T1000 (cell line): ENCODE data around the gene HS3ST5.
"Not testable (repeated sequence)": the region's sequence is repeated elsewhere in the genome, so short reads cannot be mapped to it uniquely, and the experiment has no call there.

Source experiments
- DNase-seq: peaks from one replicate; lab custom pipeline; 2025; ENCODE audit warnings: mixed read lengths; lab: John Stamatoyannopoulos, UW

Gene HS3ST5

DNA sequence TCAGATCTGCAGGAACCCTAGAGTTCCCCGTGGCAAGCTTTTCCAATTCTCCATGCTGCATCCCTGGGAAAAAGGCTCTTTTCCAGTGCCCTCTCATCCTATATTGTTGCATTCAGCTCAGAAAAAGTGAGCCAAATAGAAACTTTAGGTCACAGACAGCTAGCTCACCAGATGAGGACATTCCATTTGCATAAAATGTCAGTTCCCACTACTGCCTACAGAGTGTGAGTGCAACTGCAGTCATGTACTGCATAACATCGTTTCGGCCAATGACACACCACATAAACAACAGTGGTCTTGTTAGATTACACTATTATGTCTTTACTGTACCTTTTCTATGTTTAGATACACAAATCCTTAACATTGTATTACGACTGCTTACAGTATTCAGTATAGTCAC is 8.6 kb downstream of the HS3ST5 start:
- DNase-seq = no peak

DNA sequence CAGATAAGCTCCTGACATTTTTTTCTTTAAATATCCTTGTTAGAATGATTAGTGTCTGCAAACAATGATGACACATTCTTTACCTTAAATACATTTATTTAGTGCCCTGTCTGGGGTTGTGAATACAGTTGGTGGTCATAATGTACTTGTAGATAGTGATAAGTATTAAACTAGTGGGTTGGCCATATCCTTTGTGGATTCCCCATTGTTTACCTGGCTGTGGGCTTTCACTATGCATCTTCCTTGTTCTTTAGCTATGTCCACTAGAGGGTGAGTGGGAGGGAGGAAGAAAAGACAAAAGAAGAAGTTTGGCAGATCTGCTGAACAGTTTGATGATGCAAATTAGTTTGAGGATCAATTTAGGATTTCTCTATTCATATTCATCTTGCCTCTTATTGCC is 15.7 kb downstream of the HS3ST5 start:
- DNase-seq = no peak

DNA sequence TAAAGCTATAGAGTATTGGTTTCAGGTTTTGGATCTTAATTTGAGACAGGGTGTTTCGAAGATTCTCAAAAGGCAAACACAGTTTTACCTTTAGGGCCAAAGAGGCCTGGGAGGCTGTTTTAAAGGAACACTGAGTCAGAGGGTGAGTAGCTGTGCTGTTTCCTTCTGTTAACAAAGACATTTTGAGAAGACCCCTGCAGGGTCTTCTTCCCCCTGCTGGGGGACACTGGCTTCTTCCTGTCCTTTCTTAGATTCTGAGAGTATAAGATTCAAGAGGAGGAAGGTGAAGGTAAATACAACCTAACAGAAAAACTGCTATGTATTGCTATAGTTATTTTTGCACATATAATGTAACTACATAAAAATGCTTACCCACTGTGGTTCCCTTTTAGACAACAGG is 19.0 kb downstream of the HS3ST5 start:
- DNase-seq = no peak

DNA sequence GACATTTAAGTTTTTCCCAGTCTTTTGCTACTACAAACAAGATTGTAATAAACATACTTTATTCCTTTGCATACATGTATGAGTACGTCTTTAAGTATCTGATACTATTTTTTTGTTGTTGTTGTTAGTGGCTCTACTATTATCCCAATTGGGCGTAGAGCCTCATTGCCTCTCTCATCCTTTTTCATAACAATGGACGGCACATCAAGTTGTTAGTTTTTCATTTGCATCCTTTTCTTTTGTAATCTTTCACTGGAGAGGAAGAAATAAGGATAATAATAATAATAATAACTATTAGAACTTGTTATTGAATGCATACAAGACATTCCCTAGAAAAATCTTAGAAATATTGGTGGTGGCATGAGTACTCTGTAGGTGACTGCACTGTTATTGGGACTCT is 23.1 kb downstream of the HS3ST5 start:
- DNase-seq = no peak

DNA sequence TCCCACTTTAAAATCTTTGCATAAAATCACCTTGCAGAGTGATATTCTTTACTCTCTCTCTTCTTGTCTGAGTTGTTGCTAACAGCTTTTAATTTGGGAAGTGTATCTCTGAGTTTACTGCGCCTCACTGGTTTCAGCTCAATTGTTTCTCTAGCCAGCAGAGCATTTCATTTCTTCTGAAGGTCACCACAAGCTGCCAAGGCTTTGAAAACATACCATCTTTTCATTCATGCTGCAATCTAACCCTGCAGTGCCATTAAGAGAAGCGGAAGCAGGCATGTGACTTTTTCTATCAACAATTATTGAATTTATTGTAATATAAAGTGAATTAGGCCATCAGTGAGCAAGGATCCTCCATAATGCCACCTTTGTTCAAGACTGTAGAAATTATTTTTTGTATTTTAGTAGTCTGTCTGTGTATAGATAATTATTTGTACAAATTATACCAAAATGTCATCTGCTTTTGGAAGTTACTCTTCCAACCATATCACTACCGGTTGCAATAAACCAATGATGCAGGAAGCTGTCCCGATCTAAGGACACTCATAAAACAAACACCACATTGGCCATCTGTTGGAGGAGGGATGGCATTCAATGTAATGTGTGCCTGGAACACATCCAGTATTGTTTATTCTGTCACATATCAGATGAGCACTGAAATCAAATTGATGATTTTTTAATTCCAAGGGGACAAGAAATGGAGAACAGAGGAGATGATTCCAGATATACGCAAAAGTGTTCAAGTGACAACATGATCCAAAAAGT is 26.8 kb downstream of the HS3ST5 start:
- DNase-seq = no peak

DNA sequence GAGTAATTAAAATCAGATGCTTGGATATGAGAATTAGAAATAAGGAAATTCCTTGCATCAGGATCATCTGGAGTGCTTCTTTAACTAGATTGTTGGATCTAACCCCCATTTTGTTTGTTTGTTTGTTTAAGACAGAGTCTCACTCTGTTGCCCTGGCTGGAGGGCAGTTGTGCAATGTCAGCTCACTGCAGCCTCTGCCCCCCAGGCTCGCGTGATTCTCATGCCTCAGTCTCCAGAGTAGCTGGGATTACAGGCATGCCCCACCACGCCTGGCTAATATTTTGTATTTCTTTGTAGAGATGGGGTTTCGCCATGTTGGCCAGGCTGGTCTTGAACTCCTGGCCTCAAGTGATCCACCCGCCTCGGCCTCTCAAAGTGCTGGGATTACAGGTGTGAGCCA is 29.0 kb downstream of the HS3ST5 start:
- DNase-seq = not testable (repeated sequence)

DNA sequence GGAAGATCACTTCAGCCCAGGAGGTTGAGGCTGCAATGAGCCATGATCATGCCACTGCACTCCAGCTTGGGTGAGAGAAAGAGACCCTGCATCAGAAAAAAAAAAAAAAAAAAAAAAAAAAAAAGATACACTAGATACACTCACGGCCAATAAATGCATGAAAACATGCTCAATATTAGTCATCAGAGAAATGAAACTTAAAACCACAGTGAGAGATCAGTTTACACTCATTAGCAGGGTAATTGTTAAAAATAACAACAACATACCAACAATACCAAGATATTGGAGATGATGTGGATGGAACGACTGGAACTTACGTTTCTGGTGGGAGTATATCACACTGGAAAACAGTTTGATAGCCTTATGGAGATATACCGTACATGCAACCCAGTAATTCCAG is 29.9 kb downstream of the HS3ST5 start:
- DNase-seq = no peak

DNA sequence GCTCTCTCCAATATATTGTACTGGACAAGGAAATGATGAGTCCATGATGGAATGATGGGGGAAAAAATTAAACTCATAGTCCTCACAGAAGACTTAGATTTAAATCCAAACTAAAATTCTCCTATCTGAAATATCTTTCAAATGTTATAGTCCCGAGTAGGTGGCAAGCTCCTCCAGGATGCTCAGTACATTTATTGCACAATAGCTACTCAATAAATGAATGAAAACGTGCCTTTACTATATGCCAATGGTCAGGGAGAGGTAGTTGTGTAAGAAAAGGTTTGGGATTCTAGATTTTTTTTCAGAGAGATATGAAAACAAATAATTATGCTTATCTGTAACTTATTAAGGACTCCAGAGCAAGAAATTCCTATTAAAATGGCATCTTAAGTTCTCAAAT is 32.8 kb downstream of the HS3ST5 start:
- DNase-seq = no peak

DNA sequence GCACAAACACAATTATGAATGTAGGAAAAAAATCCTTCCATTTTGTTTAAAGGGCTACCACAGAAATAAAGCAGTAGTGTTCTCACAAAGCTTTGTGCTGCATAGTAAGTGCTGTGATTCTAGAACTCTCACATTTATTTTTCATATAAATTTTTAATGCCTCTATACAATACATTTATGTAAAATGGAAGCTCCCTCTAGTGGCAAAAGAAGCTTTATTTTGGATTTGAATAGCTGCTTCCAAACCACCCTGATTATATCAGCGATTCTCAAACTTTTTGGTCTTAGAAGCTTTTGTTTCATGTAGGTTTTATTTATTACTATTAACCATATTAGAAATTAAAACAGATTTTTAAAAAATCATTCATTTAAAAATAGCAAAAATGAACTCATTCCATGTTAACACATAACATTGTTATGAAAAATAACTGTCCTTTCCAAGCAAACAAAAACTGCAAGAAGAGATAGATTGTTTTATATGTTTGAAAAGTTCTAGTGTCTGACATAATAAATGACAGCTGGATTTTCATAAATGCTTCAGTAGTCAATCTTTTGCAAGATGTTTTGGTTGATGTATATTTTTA is 38.4 kb downstream of the HS3ST5 start:
- DNase-seq = no peak

DNA sequence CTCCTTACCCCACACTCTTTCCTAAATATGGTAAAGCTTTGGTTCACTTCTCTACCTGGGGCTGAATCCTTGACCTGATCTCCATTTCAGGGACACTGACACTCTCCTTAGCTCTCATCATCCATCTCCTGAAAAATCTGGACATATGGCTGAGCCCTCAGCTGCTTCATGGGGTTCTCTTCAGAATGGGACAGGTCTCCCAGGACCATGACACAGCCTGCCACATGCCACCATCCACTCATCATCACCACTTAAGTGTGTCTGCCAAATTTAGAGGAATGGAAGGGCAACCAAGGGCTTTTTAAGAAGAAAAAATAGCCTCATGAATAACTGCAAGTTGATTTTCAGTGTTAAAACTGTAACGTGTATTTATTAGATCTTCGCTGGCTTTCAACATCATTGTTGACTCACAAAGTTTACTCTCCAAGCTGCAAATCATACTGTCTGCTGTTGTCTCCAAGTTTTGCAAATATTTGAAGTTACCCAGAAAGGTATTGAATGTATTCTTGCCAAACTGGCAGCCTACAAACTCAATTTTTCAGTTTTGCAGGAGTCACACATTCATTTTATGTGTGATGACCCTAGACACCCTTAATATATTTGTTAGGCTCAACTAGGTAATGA is 41.1 kb downstream of the HS3ST5 start:
- no peak for DNase-seq

DNA sequence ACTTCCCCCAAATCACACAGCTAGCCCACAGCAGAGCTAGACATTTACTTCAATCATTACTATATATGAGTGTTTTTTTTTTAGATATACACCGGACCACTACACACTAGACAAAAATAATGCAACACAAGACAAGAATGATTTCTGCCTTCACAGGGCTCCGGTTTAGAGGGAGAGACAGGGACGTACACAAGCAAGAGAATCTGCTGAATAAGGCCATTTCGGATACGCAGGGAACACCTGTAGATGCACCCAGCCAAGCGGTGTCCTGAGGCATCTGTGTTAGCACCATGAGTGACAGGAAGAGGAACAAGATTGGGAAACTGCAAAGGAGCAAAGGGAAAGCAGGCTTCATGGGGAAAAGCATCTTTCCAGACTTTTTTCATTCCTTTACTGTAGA is 45.7 kb downstream of the HS3ST5 start:
- DNase-seq = no peak

DNA sequence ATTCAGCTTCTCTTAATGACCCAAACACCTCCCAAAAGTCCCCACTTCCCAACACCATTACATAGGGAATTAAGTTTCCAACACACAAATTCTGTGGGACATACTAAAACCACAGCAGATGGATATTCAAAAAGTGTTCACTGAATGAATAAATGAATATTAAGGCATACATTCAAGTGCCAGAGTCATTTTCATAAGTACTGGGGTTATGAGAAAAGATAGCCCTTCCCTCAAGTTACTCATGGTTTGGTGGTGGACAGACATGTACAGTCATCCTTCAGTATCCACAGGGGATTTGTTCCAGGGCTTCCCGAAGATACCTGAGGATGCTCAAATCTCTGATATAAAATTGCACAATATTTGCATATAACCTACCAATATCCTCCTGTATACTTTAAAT is 50.4 kb downstream of the HS3ST5 start:
- no peak for DNase-seq

DNA sequence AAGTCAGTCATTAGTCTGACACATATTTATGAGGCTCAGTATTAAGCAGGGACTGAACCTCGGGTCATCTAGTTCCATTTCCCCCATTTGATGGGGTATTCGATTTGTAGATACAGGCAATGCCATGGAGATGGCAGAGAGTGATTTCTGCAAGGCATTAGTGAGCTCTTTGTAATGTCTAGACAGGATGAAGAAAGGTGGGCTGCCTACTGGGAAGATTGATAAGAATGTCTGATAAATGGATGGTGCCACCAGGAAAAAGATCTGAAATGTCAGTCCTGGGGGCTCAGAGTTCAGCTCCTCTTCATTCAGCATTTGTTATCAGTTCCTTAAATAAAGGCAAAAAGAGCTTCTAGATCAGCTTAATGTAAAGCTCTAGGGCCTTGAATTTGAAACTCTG is 51.4 kb downstream of the HS3ST5 start:
- DNase-seq = no peak

DNA sequence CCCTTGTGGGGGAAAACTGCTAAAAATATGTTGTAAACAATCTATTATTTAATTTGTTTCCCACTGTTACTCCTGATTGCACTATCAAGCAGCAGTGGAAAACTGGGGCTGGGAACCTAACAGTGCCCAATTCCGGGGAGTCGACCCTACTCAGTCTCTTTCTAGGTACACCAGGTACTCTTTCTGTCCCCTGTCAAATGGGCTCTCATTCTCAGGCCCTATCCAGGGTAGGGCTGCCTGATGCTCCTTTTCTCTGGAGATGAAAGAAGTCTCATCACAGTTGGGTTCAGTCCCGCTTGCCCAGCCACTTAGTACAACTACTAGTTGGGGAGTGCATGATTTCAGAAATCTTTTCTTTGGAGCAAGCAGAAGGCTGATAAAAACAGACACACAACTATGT is 52.0 kb downstream of the HS3ST5 start:
- DNase-seq = no peak

DNA sequence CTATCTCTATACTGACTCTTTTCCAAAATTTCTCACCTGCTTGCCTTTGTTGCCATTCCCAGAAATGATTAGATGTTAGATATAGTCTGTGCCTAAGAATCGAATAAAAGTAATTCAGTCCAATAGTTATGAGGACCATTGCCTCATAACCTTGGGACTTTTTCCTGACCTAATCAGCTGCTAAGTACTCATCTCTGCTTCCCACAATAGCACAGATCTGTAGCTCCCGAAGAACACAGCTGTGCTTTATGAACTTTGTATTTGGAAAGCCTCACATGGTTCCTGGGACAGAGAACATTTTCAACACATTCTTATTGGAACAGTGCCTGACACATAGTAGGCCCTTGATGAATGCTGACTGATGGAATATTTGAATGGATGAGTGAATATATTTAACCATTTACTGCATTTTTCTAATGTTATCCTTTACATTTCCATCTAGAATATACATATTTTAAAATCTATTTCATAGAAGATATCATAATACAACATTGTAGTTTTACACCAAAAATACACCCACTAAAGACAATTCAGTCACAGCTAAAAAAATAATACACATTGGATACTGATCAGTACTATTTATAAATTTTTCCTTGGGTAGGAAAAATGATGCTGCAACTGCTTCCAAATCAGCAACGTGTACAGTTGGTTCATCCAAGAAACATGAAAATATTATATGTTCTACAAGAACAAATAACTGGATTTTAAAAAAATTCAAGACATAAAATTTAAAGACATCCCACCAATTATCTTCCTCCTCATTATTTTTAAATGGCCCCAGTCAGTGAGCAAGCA is 53.9 kb downstream of the HS3ST5 start:
- DNase-seq = no peak

DNA sequence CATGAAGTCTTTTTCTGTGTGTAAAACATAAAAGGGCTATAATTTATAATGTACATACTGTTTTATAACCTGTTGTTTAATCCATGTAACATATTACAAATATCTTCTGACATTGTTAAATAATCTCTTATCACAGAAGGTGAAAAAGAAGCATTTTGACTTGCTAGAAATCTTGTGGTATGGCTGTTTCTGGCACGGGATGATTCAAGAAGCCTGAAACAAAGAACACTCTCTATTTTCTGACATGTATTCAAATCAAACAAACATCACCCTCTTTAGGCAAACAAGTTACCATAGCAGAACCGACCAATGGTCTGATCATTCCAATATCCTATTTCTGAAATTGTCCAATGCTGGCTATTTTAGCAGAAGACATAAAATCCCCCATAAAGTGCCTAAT is 55.4 kb downstream of the HS3ST5 start:
- DNase-seq = no peak

DNA sequence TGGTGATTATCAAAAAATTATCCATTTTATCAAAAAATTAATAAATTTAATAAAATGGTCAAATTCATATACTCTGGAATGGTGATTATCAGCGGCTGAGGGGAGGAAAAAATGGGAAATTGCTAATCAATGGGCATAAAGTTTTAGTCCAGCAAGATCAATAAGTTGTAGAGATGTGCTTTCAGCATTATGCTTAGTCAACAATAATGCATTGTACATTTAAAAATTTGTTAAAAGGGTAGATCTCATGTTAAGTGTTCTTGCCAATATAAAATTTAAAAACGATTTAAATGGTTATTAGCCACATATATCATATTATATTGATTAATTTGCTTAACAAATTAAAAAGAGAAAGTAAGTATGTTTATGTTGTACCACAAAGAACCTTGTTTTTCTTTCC is 56.6 kb downstream of the HS3ST5 start:
- no peak for DNase-seq

DNA sequence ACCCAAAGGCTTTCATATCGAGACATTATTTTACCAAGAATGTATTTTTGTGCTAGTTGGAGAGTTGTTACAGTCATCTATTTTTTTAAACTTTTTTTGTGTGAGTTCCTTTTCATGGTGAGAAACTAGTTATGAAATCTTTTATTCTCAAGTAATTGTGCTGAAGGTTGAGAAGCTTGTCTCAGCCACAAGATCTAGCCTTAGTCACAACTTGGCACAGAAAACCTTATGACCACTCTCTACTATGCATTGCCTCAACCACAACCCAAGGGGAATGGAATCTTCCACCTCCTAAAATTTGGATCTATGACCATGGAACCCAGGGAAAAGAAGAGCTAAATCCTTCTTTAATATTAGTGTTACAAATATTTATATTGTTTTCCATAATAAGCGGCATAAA is 58.5 kb downstream of the HS3ST5 start:
- no peak for DNase-seq

DNA sequence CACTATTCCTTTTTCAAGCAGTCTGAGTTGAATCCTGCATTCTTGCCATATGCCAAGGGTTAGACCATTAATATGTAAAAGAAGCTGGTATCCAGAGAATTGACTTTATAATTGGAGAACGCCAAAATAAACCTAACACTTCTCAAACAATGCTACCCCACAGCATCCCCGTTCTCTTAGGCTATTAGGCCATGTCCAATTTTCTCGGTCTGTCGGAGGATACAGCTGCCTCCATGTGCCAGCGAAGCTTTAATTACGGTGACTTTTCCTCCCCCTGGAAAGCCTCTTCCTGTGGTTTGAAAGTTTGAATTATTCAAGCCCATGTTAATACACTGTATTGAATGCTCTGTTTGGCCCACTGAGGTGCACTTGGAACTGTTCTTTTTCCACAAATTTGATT is 60.5 kb downstream of the HS3ST5 start:
- no peak for DNase-seq

DNA sequence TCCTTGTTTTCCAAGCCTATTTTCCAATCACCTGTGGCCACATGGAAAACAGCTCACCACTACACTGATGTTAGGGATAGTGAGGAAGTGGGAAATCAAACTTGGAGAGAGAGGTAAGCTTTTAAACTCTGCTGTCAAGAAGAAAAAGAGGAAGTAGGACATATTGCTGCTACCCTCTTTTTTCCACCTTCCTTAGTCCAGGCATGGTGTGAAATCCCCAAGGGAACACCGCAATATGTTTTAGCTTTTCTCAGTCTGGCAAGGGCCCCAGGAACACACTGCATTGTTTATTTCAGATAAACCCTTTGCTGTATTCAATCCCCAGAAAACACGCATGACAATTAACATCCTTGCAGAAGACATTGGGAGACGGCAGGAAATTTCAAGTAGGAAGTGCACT is 61.3 kb downstream of the HS3ST5 start:
- no peak for DNase-seq

DNA sequence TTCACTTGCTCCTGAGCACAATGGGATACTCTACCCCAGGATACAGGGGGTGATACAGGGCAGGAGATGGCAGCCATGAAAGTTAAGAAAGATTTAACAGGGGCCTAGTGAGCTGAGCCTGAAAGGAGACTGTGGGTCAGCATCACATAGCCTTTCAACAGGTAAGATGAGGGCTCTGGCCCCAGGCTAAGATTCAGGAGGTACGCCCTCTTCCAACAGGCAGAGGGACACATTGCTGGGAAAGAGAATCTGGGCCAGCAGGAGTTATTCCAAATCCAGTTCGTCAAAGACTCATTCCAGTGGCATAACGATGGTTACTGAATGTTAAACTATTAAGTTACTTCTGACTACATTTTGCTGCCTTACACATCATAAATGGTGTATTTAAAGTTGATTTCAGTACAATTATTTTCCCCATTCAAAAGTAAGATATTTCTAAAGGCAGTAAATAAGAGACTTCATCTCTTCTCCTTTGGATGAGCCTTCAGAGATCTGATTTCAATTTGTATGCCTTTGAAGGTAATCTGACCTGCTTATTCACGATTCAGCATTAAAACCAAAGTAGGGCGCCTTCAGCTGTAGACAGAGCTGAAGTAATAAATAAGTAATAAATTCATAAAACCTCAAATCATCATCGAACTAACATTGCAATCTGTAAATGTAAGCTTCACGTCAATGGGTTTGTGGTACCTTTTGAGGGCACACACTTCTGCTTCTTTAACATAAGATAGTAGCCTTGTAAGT is 62.4 kb downstream of the HS3ST5 start:
- no peak for DNase-seq

DNA sequence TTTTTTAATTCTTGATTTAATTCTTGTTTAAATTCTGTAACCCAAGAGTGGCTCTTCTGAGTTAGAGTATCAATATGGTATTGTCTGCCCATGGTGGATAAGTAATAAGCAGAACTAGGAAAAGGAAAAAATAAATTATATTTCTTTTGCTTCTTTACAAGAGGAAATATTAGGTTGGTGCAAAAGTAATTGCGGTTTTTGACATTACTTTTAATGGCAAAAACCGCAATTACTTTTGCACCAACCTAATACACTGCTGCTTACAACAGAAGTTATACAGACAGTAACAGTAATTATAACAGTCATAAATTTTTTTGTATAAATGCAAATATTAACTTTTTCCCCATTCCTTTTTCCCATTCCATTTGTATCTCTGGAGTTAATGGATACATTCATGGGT is 65.6 kb downstream of the HS3ST5 start:
- DNase-seq = no peak
